Small intestine (tissue), 7 donors: ENCODE results near the gene NUP85. TPM values are rescaled to one million over a fixed set of nuclear protein-coding genes. Genes with fewer than 3 reads are reported as not detected.
A peak's percentile ranks its signal among the peaks of the same experiment; 100 is the strongest.

Source experiments
- DNase-seq, 2 donors: peaks; one replicate each; pipeline versions ENCODE4 v3.0.0 to v3.0.0-alpha.2; 2013
- FAIRE-seq: peaks from 2 replicates; lab custom pipeline; 2012; peaks lifted over from hg19 to GRCh38; lab: Jason Lieb, UNC
- H3K27ac ChIP-seq, 3 donors: one replicate each; pipeline ENCODE4 v1.5.1; 2013; ENCODE audit warnings: low read length in 2 of 3, mild to moderate bottlenecking in 2 of 3, control low read depth in 1 of 3, inconsistent platforms in 1 of 3, low read depth in 1 of 3, moderate library complexity in 1 of 3
- H3K27me3 ChIP-seq, 3 donors: one replicate each; pipeline ENCODE4 v1.6.1; 2013; ENCODE audit warnings: low read length in 3 of 3, inconsistent platforms in 1 of 3; ENCODE audit not compliant: control insufficient read depth in 3 of 3, insufficient read depth in 3 of 3
- H3K36me3 ChIP-seq, 3 donors: one replicate each; pipeline ENCODE4 v1.6.1; 2013; ENCODE audit warnings: low read length in 3 of 3, inconsistent platforms in 1 of 3, low read depth in 1 of 3, mild to moderate bottlenecking in 1 of 3, moderate library complexity in 1 of 3; ENCODE audit not compliant: control insufficient read depth in 3 of 3, insufficient read depth in 2 of 3
- H3K4me1 ChIP-seq, 3 donors: one replicate each; pipeline ENCODE4 v1.6.1; 2013; ENCODE audit warnings: low read length in 2 of 3, inconsistent platforms in 1 of 3, low read depth in 1 of 3, mild to moderate bottlenecking in 1 of 3, moderate library complexity in 1 of 3; ENCODE audit not compliant: control insufficient read depth in 3 of 3, insufficient read depth in 2 of 3
- H3K4me3 ChIP-seq, 3 donors: one replicate each; pipeline ENCODE4 v1.5.1; 2013; ENCODE audit warnings: low read length in 3 of 3, control low read depth in 1 of 3, inconsistent platforms in 1 of 3, low read depth in 1 of 3, mild to moderate bottlenecking in 1 of 3, moderate library complexity in 1 of 3
- H3K9me3 ChIP-seq, 2 donors: one replicate each; pipeline ENCODE4 v1.6.1; 2013; ENCODE audit warnings: low read depth in 1 of 2, low read length in 1 of 2; ENCODE audit not compliant: control insufficient read depth in 2 of 2, insufficient read depth in 1 of 2
- WGBS, 3 donors: extraction: QIAGEN DNeasy Blood & Tissue Kit; methylation state at CpG; one replicate each; pipeline ENCODE4 v1.1.7; 2013; 5-methylcytosine and 5-hydroxymethylcytosine counted together
- polyA plus RNA-seq, 4 donors: library from polyadenylated mRNA; stranded (reverse) in 3 of 4; unstranded in 1 of 4; fragments of 200-250 nt in 3 of 4; fragments of 120-200 nt in 1 of 4; gene quantifications; one replicate each; pipeline versions ENCODE4 v1.2.1 to v1.2.3, GENCODE V29; 2013
- donor health status: healthy with polysubstance abuse.
- donor health status: control.
- donor health status: control.
- donor health status: Bipolar disorder and iron deficiency.
- donor health status: healthy.

Gene NUP85
- polyA plus RNA-seq, 4 donors, result 39.4 to 49.6 (median 44.5) TPM

GRCh38 chr17:75231741-75232464, 26.4 kb downstream of the NUP85 start:
- H3K4me3 ChIP-seq, result no peak overlapping the region
- no peaks in the 10 kb centered on the region for H3K4me1 ChIP-seq
- WGBS, 3 donors, result 90 to 93% (median 91%) methylated on average over 18 of the region's 18 CpGs
- DNase-seq, result no peak
- H3K36me3 ChIP-seq, result peaks cover 9 to 89% (median 30%) of the 10 kb centered on the region in 3 donors
- no peak overlapping the region for H3K27ac ChIP-seq
- H3K27me3 ChIP-seq, result no peaks in the 10 kb centered on the region
- no peaks in the 10 kb centered on the region for H3K9me3 ChIP-seq
- no peak for FAIRE-seq

DNA sequence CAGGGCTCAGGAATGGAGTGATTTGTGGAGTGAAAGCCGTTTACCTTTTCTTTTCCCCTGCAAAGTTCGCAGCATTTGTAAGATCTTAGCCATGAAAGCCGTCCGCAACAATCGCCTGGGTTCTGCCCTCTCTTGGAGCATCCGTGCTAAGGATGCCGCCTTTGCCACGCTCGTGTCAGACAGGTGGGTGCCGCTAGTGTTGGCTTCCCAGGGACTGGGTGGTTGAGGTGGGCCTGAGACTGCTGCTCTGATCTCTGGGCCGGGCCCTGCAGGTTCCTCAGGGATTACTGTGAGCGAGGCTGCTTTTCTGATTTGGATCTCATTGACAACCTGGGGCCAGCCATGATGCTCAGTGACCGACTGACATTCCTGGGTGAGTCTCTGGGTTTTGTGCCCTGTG, 27.3 kb downstream of the NUP85 start:
- H3K36me3 ChIP-seq, result peaks cover 14 to 91% (median 33%) of the 10 kb centered on the region in 3 donors
- FAIRE-seq (no peak), DNase-seq (no peak)
- no peak overlapping the region for H3K4me3 ChIP-seq
- no peak overlapping the region for H3K27ac ChIP-seq
- H3K9me3 ChIP-seq, result no peaks in the 10 kb centered on the region
- 96 to 97% (median 97%) methylated on average over 13 of the region's 13 CpGs for WGBS, 3 donors
- peaks cover 0 to under 1% (median 0%) of the 10 kb centered on the region in 3 donors for H3K4me1 ChIP-seq
- no peaks in the 10 kb centered on the region for H3K27me3 ChIP-seq

- no peak for DNase-seq
- WGBS, 3 donors, result 79 to 91% (median 84%) methylated on average over 11 to 12 of the region's 12 CpGs
- peaks cover 25 to 93% (median 26%) of the 10 kb centered on the region in 3 donors for H3K36me3 ChIP-seq
Observed at GRCh38 chr17:75237100-75238014, 31.9 kb downstream of the NUP85 start.

DNA sequence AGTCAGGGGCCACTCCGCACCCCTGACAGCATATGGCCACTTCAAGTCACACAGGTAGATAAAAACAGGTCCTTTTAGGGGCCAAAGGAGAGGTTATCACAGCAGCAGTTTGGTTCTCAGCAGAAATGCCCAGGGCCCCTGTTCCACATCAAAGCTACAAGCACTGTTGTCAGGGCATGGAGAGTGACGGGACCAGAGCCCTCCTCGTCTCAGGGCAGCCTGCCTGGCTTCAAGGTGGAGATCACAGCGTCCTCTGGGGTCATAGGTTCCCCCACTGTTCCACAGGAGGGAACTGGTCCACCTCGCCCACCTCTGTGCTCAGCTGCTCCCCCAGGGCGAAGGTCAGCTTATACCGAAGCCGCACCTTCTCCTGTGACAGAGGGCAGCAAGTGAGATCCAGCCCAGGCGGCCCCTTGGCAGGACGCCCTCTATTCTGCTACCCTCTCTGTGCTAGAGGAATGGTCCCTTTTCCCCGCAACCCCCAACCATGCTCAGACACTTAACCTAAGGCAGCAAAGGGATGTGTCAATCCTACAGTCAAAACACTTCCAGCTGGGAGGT, 32.6 kb downstream of the NUP85 start:
- Histone ChIP-seq H3K27ac (peak overlapping the region in 2 of 3 donors; percentile 3 to 63), H3K9me3 (no peaks in the 10 kb centered on the region), H3K36me3 (peaks cover 19 to 93% (median 27%) of the 10 kb centered on the region in 3 donors), H3K4me3 (no peak overlapping the region), H3K27me3 (no peaks in the 10 kb centered on the region), H3K4me1 (peaks cover 0 to 36% (median 0%) of the 10 kb centered on the region in 3 donors)
- DNase-seq, result peak; percentile 48 to 61
- FAIRE-seq, result no peak
- 25 to 65% (median 49%) methylated on average over 11 of the region's 11 CpGs for WGBS, 3 donors

More at GRCh38 chr17:75237100-75238014, 31.9 kb downstream of the NUP85 start:
- no peak overlapping the region for H3K4me3 ChIP-seq
- H3K9me3 ChIP-seq, result no peaks in the 10 kb centered on the region
- no peaks in the 10 kb centered on the region for H3K27me3 ChIP-seq
- H3K4me1 ChIP-seq, result peaks cover 0 to 36% (median 0%) of the 10 kb centered on the region in 3 donors
- H3K27ac ChIP-seq, result peak overlapping the region in 1 of 3 donors; percentile 63
- FAIRE-seq, result no peak

- Histone ChIP-seq H3K9me3 (no peaks in the 10 kb centered on the region), H3K27me3 (no peaks in the 10 kb centered on the region), H3K4me1 (peaks cover 0 to 36% (median 0%) of the 10 kb centered on the region in 3 donors), H3K4me3 (no peak overlapping the region), H3K27ac (peak overlapping the region in 1 of 3 donors; percentile 63), H3K36me3 (peaks cover 19 to 95% (median 32%) of the 10 kb centered on the region in 3 donors)
- DNase-seq, result peak; percentile 67 to 79
- no peak for FAIRE-seq
- WGBS, 3 donors, result 50 to 55% (median 51%) methylated on average over 13 of the region's 13 CpGs
Observed at GRCh38 chr17:75238684-75239191, 33.3 kb downstream of the NUP85 start.

GRCh38 chr17:75239214-75239613, 33.7 kb downstream of the NUP85 start:
- peak overlapping the region in 1 of 3 donors; percentile 63 for H3K27ac ChIP-seq
- H3K9me3 ChIP-seq, result no peaks in the 10 kb centered on the region
- no peak overlapping the region for H3K4me3 ChIP-seq
- no peak for DNase-seq
- H3K36me3 ChIP-seq, result peaks cover 19 to 96% (median 37%) of the 10 kb centered on the region in 3 donors
- WGBS, 3 donors, result 85 to 89% (median 89%) methylated on average over 12 of the region's 12 CpGs
- H3K27me3 ChIP-seq, result no peaks in the 10 kb centered on the region
- FAIRE-seq, result no peak
- peaks cover 0 to 36% (median 0%) of the 10 kb centered on the region in 3 donors for H3K4me1 ChIP-seq

- no peaks in the 10 kb centered on the region for H3K27me3 ChIP-seq
- H3K9me3 ChIP-seq, result no peaks in the 10 kb centered on the region
- DNase-seq (no peak), FAIRE-seq (no peak)
- H3K27ac ChIP-seq, result peak overlapping the region in 1 of 3 donors; percentile 70
- H3K36me3 ChIP-seq, result peaks cover 13 to 96% (median 37%) of the 10 kb centered on the region in 3 donors
- peaks cover 0 to 36% (median 0%) of the 10 kb centered on the region in 3 donors for H3K4me1 ChIP-seq
- H3K4me3 ChIP-seq, result no peak overlapping the region
- 89 to 94% (median 92%) methylated on average over 18 to 23 of the region's 23 CpGs for WGBS, 3 donors
Observed at GRCh38 chr17:75239778-75240393, 34.4 kb downstream of the NUP85 start.
